ENCODE data around the gene DCDC2. TPM values are rescaled to one million over a fixed set of nuclear protein-coding genes. Genes with fewer than 3 reads are reported as not detected.

Gene DCDC2
- total RNA-seq, 1 experiment from 2014 or later: 5.6 TPM

DNA sequence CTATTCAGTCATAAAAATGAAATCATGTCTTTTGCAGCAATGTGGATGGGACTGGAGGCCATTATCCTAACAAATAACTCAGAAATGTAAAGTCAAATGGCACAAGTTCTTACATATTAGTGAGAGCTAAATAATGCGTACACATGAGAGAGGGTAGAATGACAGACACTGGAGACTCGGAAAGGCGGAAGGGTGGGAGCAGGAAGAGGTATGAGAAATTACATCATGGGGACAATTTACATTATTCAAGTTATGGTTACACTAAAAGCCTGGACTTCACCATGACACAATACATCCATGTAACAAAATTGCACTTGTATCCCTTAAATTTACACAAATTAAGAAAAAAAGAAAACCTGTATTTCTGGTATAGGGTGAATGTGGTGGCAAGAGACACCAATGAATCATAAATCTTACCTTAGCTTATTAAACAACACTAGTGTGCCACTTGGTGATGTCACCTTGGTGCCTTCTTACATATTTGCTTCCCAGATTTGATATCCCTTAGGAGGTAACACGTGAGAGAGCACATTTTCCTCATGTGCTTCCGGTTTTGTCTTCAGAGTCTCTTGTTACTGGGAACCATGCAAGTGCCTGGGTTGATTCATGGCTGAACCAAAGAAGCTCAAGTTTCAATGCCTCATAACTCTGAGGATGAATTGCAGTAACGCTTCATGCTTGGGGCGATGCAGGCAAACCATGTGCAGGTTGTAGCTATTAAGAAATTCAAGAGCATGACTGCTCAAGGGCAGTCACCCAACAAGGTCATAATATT, 84.6 kb downstream of the DCDC2 start:
- Histone ChIP-seq H3K79me2 (ENCODE audit: low read depth) (no peaks in the 10 kb centered on the region), H3K4me2 (no peak overlapping the region), H3K9me3 (ENCODE audit: insufficient read depth, low read depth) (no peaks in the 10 kb centered on the region), H3K27me3 (ENCODE audit: insufficient read depth, low read depth) (no peaks in the 10 kb centered on the region), H2AFZ (no peak overlapping the region), H3K27ac (no peak overlapping the region), H3F3A (ENCODE audit: insufficient read depth, low read depth) (no peaks in the 10 kb centered on the region), H3K36me3 (ENCODE audit: low read depth) (no peaks in the 10 kb centered on the region), H3K4me1 (replicated peaks; ENCODE audit: insufficient read depth) (no peaks in the 10 kb centered on the region), H3K4me3 (no peak overlapping the region), H3K9me2 (ENCODE audit: insufficient read depth) (no peaks in the 10 kb centered on the region), H4K20me1 (ENCODE audit: insufficient read depth) (no peaks in the 10 kb centered on the region)
- ChIA-PET POLR2A (ENCODE audit: unreplicated experiment) (no interaction called here), CTCF (interaction anchor here (0.5 kb wide), 1 partner anchor 116 kb away, joined by 10 read pairs; no protein-coding TSS in a partner anchor)
- DNase-seq: peak in 1 of 2 experiments; percentile 53
- intact Hi-C loops (cut with micrococcal nuclease; ENCODE audit: unreplicated experiment): no loop called here
- TF ChIP-seq, protein P1, sequence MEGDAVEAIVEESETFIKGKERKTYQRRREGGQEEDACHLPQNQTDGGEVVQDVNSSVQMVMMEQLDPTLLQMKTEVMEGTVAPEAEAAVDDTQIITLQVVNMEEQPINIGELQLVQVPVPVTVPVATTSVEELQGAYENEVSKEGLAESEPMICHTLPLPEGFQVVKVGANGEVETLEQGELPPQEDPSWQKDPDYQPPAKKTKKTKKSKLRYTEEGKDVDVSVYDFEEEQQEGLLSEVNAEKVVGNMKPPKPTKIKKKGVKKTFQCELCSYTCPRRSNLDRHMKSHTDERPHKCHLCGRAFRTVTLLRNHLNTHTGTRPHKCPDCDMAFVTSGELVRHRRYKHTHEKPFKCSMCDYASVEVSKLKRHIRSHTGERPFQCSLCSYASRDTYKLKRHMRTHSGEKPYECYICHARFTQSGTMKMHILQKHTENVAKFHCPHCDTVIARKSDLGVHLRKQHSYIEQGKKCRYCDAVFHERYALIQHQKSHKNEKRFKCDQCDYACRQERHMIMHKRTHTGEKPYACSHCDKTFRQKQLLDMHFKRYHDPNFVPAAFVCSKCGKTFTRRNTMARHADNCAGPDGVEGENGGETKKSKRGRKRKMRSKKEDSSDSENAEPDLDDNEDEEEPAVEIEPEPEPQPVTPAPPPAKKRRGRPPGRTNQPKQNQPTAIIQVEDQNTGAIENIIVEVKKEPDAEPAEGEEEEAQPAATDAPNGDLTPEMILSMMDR (conservative IDR thresholded peaks at IDR 0.05): no peak
- no peak for TF ChIP-seq EZH2 (IDR thresholded peaks at IDR 0.05; ENCODE audit: low read depth)
- BruUV-seq (replicated peaks): no TSS peak

DNA sequence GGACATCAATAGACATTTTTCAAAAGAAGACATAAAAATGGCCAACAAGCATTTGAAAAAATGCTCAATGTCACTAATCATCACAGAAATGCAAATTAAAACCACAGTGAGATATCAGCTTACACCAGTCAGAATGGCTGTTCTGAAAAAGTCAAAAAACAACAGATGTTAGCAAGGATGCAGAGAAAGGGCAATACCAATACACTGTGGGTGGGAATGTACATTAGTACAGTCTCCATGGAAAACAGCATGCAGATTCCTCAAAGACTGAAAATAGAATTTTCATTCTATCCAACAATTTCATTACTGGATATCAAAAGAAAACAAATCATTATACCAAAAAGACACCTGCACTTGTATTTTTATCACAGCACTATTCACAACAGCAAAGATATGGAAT, 85.3 kb downstream of the DCDC2 start:
- ChIA-PET CTCF (no interaction called here), POLR2A (ENCODE audit: unreplicated experiment) (no interaction called here)
- H3K27me3 ChIP-seq (ENCODE audit: insufficient read depth, low read depth): no peaks in the 10 kb centered on the region
- intact Hi-C loops (cut with micrococcal nuclease; ENCODE audit: unreplicated experiment): no loop called here
- H3K4me3 ChIP-seq: no peak overlapping the region
- no peaks in the 10 kb centered on the region for H3K9me3 ChIP-seq (ENCODE audit: insufficient read depth, low read depth)
- no peaks in the 10 kb centered on the region for H3K4me1 ChIP-seq (replicated peaks; ENCODE audit: insufficient read depth)
- BruUV-seq (replicated peaks): no TSS peak
- H3K36me3 ChIP-seq (ENCODE audit: low read depth): no peaks in the 10 kb centered on the region
- H3K79me2 ChIP-seq (ENCODE audit: low read depth): no peaks in the 10 kb centered on the region
- H3F3A ChIP-seq (ENCODE audit: insufficient read depth, low read depth): no peaks in the 10 kb centered on the region
- DNase-seq: no peak
- no peak overlapping the region for H2AFZ ChIP-seq
- TF ChIP-seq, protein P1 (conservative IDR thresholded peaks at IDR 0.05): no peak
- no peak for TF ChIP-seq EZH2 (IDR thresholded peaks at IDR 0.05; ENCODE audit: low read depth)
- H3K4me2 ChIP-seq: no peak overlapping the region
- H3K9me2 ChIP-seq (ENCODE audit: insufficient read depth): no peaks in the 10 kb centered on the region
- no peaks in the 10 kb centered on the region for H4K20me1 ChIP-seq (ENCODE audit: insufficient read depth)
- H3K27ac ChIP-seq: no peak overlapping the region

DNA sequence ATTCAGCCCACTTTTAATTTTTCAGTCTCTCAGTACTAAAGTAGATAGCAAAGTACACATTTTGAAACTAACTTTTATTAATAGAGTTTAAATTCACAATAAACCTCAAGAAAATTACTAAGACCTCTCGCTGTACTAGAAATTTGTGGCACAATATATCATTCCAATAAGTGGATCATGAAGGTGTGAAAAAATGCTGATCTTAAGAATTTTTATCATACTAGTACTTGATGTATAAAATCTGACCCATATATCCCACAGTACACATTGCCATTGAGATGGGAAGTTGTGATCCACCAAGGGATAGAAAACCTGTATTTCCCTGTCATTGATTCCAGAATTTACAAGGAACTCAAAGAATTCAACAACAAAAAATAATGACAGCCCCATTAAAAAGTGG, 85.7 kb downstream of the DCDC2 start:
- ChIA-PET POLR2A (ENCODE audit: unreplicated experiment) (interaction anchor here (0.6 kb wide), 1 partner anchor 158 kb away, joined by 6 read pairs; no protein-coding TSS in a partner anchor), CTCF (no interaction called here)
- Histone ChIP-seq H3K4me2 (no peak overlapping the region), H3K9me3 (ENCODE audit: insufficient read depth, low read depth) (no peaks in the 10 kb centered on the region), H3K4me3 (no peak overlapping the region), H3K9me2 (ENCODE audit: insufficient read depth) (no peaks in the 10 kb centered on the region), H3K4me1 (replicated peaks; ENCODE audit: insufficient read depth) (no peaks in the 10 kb centered on the region), H2AFZ (no peak overlapping the region), H4K20me1 (ENCODE audit: insufficient read depth) (no peaks in the 10 kb centered on the region), H3K36me3 (ENCODE audit: low read depth) (no peaks in the 10 kb centered on the region), H3K27ac (no peak overlapping the region), H3K27me3 (ENCODE audit: insufficient read depth, low read depth) (no peaks in the 10 kb centered on the region), H3K79me2 (ENCODE audit: low read depth) (no peaks in the 10 kb centered on the region), H3F3A (ENCODE audit: insufficient read depth, low read depth) (no peaks in the 10 kb centered on the region)
- no TSS peak for BruUV-seq (replicated peaks)
- intact Hi-C loops (cut with micrococcal nuclease; ENCODE audit: unreplicated experiment): no loop called here
- no peak for TF ChIP-seq EZH2 (IDR thresholded peaks at IDR 0.05; ENCODE audit: low read depth)
- TF ChIP-seq, protein P1 (conservative IDR thresholded peaks at IDR 0.05): no peak
- no peak for DNase-seq
